ENCODE measurements around the gene ATP8B3.

- TF ChIP-seq GATA2 (IDR thresholded peaks at IDR 0.05; ENCODE audit: low read depth, low read length) (no peak), GATA3 (IDR thresholded peaks at IDR 0.05; ENCODE audit: low read depth, low read length) (no peak)
Measured at GRCh38 chr19:1736927-1737326, 75.1 kb downstream of the ATP8B3 start.

All from SH-SY5Y (cell line).